IPS-20b (cell line): ENCODE results near the gene FAM114A1.
"Not testable (repeated sequence)": the region's sequence is repeated elsewhere in the genome, so short reads cannot be mapped to it uniquely, and the experiment has no call there.

Experiments used
- H3K27ac ChIP-seq: one replicate; pipeline ENCODE4 v1.5.1; 2013; ENCODE audit warnings: low read length
- H3K27me3 ChIP-seq: 2 replicates; pipeline ENCODE4 v1.6.1; 2013; ENCODE audit warnings: mild to moderate bottlenecking, low read length, inconsistent platforms; ENCODE audit not compliant: insufficient read depth
- H3K36me3 ChIP-seq: 2 replicates; pipeline ENCODE4 v1.6.1; 2013; ENCODE audit warnings: low read depth, mild to moderate bottlenecking, inconsistent platforms, low read length, moderate library complexity; ENCODE audit not compliant: insufficient read depth
- H3K4me1 ChIP-seq: 2 replicates; pipeline ENCODE4 v1.6.1; 2013; ENCODE audit warnings: mild to moderate bottlenecking, control low read depth, inconsistent platforms, low read length, moderate library complexity; ENCODE audit not compliant: insufficient read depth
- H3K4me3 ChIP-seq: 2 replicates; pipeline ENCODE4 v1.5.1; 2013; ENCODE audit warnings: mild to moderate bottlenecking, low read length, inconsistent platforms
- H3K9ac ChIP-seq: 2 replicates; pipeline ENCODE4 v1.6.1; 2013; ENCODE audit warnings: low read depth, mild to moderate bottlenecking, inconsistent platforms, low read length, moderate library complexity
- H3K9me3 ChIP-seq: 2 replicates; pipeline ENCODE4 v1.6.1; 2013; ENCODE audit warnings: mild to moderate bottlenecking, low read depth, low read length, inconsistent platforms; ENCODE audit not compliant: insufficient read depth

The FAM114A1 gene

DNA sequence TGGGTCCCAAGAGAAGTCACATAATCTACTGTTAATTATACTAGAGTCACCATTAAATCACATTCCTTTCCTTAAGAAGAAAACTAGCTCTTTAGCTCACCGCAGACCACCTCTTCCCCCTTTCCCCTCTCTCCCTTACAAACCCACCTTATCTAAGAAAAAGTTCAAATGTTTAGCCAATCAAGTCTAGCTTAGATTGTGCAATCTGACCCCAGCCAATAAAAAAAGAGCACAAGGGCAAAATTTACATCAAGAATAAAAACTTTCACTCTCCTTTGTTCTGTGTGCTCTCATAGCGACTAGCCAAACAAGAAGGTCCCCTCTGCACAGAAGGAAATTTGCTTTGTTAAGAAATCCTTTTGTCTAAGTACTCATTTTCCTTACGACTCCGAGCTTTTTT lies 88.4 kb downstream of the FAM114A1 start:
- Histone ChIP-seq H3K9ac (no peak overlapping the region), H3K4me1 (no peaks in the 10 kb centered on the region), H3K4me3 (no peak overlapping the region), H3K9me3 (no peaks in the 10 kb centered on the region), H3K27me3 (no peaks in the 10 kb centered on the region), H3K36me3 (no peaks in the 10 kb centered on the region), H3K27ac (no peak overlapping the region)

DNA sequence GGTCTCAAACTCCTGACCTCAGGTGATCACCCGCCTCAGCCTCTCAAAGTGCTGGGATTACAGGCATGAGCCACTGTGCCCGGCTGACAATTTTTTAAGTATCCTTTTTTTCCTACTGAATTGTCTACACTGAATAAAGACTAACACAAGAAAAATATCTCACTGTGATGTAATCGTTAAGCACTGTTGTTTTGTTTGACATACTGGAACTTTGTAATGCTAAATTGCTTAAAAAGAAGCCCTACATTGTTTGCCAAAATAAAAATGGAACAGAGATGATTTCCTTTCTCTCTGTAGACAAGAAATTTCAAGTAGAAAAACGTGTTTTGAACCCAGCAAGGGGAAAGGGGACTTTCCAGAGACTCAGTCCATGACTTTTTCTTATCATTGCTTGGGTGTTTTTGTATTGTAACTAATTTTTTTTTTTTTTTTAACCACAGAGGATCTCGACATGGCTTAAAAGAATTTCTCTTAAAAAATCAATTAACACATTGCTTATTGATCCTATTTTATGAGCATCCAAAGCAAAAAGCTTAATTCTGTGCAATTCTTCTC lies 89.7 kb downstream of the FAM114A1 start:
- Histone ChIP-seq H3K4me3 (no peak overlapping the region), H3K36me3 (no peaks in the 10 kb centered on the region), H3K27me3 (no peaks in the 10 kb centered on the region), H3K4me1 (no peaks in the 10 kb centered on the region), H3K9me3 (no peaks in the 10 kb centered on the region), H3K27ac (no peak overlapping the region), H3K9ac (no peak overlapping the region)

DNA sequence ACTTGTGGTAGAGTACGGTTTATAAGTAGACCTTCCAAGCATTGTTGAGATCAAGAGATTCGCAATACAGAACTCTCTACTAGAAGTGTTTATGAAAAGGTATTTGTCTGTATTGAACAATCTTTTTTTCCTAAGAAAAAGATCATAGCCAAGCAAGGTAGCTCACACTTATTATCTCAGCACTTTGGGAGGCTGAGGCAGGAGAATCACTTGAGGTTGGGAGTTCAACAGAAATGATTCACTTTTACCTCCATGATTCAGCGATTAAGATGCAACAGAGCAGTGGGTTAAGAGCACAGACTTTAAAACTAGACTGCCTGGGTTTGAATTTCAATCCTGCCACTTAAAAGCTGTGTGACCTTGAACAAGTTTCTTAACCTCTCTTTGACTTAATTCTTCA lies 90.3 kb downstream of the FAM114A1 start:
- no peak overlapping the region for H3K4me3 ChIP-seq
- no peaks in the 10 kb centered on the region for H3K9me3 ChIP-seq
- H3K36me3 ChIP-seq: no peaks in the 10 kb centered on the region
- H3K27ac ChIP-seq: no peak overlapping the region
- H3K27me3 ChIP-seq: no peaks in the 10 kb centered on the region
- no peaks in the 10 kb centered on the region for H3K4me1 ChIP-seq
- no peak overlapping the region for H3K9ac ChIP-seq

DNA sequence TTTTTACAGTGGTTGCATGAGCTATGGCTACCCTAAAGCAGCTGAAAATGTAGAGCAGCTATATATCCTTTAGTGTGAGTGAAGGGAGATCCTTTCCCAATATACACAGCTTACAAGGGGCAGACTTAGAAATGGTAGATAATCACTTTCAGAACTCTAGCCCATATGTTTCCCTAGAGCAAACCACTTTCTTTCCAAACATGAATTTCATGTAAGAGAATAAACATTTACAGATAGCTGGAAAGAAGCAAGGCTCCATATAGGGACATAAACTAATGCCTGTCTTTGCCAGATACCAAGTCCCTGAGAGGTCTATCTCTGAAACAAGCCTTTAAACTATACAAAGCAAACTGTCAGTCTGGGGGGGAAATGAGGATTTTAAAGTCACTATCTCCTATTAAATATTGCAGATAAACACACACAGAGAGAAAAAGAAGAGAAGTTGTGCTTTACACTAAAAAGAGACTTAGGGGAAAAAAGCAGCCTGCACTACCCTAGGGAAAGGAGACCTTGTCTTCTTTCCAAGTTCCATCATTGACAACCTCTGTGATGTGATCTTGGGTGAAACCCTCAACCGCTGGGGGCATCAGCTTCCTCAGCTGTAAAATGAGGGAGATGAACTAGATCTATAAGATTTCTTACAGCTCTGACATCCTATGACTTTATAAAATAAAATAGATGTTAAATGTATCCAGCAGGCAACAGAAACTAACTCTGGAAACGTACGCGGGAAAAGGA lies 91.0 kb downstream of the FAM114A1 start:
- no peaks in the 10 kb centered on the region for H3K36me3 ChIP-seq
- no peaks in the 10 kb centered on the region for H3K9me3 ChIP-seq
- H3K27ac ChIP-seq: no peak overlapping the region
- no peaks in the 10 kb centered on the region for H3K4me1 ChIP-seq
- H3K4me3 ChIP-seq: no peak overlapping the region
- no peak overlapping the region for H3K9ac ChIP-seq
- no peaks in the 10 kb centered on the region for H3K27me3 ChIP-seq

DNA sequence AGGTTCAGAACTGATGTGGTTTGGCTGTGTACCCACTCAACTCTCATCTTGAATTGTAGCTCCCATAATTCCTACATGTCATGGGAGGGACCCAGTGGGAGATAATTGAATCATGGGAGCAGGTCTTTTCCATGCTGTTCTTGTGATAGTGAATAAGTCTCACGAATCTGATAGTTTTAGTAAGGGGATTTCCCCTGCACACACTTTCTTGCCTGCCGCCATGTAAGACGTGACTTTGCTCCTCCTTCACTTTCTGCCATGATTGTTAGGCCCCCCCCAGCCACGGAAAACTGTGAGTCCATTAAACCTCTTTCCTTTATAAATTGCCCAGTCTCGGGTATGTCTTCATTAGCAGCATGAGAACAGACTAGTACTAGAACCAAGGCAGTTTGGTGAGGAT lies 91.6 kb downstream of the FAM114A1 start:
- H3K27me3 ChIP-seq, H3K4me3 ChIP-seq, H3K36me3 ChIP-seq, H3K9me3 ChIP-seq, H3K4me1 ChIP-seq, H3K9ac ChIP-seq, H3K27ac ChIP-seq: not testable (repeated sequence)

DNA sequence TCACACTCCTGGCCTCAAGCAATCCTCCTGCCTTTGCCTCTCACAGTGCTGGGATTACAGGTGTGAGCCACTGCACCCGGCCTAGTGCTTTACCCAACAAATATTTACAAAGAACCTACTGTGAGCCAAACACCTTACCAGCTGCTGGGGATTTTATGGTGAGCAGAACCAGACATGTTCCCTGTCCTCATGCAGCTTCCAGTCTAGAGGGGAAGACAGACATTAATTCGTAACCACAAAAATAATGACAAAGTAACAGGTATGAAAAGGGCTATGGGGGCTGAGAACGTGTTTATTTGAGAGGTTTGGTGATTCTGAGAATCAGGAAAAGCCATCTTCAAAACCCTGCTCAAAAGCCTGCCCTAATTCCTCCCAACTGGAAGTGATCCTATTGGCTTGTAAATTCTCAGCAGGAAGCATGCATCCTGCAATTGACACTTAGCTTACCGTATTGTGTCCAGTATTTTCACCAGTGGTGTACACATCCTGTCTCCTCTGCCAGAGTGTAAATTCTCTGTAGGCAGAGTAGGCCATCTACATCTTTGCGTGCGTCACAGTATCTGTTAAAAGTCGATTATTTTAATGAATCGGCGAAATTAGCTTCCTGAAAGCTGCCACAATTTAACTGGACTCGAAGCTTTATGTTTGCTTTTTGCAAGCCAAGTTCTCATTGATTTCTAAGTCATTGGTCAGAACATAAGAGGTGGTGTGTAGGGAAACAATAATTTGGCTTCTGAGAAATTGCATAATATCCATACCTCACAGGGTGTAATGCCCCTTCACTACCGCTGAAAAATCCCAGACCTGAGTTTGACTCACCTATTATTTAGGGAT lies 97.6 kb downstream of the FAM114A1 start:
- H3K4me1 ChIP-seq: no peaks in the 10 kb centered on the region
- no peak overlapping the region for H3K4me3 ChIP-seq
- no peak overlapping the region for H3K9ac ChIP-seq
- no peak overlapping the region for H3K27ac ChIP-seq
- H3K36me3 ChIP-seq: no peaks in the 10 kb centered on the region
- no peaks in the 10 kb centered on the region for H3K27me3 ChIP-seq
- no peaks in the 10 kb centered on the region for H3K9me3 ChIP-seq

DNA sequence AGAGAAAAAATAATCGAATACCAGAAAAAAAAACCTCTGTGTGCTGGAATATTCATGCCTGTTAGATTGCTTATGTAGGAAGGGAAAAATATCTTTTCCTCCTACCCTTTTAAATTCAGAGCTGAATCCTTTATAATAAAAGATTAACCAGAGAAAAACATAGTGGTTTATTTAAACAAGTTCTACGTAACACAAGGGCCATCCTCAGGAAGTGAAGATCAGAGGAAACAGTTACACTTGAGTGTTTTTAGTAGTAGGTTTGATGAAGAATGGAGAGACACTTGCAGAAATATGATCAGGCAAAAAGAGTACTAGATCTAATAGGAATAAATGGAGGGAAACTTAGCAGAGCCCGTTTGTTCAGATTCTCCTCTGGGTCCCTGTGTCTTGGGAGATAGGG lies 98.3 kb downstream of the FAM114A1 start:
- no peak overlapping the region for H3K9ac ChIP-seq
- no peaks in the 10 kb centered on the region for H3K27me3 ChIP-seq
- no peak overlapping the region for H3K27ac ChIP-seq
- no peaks in the 10 kb centered on the region for H3K4me1 ChIP-seq
- no peak overlapping the region for H3K4me3 ChIP-seq
- H3K9me3 ChIP-seq: no peaks in the 10 kb centered on the region
- no peaks in the 10 kb centered on the region for H3K36me3 ChIP-seq

DNA sequence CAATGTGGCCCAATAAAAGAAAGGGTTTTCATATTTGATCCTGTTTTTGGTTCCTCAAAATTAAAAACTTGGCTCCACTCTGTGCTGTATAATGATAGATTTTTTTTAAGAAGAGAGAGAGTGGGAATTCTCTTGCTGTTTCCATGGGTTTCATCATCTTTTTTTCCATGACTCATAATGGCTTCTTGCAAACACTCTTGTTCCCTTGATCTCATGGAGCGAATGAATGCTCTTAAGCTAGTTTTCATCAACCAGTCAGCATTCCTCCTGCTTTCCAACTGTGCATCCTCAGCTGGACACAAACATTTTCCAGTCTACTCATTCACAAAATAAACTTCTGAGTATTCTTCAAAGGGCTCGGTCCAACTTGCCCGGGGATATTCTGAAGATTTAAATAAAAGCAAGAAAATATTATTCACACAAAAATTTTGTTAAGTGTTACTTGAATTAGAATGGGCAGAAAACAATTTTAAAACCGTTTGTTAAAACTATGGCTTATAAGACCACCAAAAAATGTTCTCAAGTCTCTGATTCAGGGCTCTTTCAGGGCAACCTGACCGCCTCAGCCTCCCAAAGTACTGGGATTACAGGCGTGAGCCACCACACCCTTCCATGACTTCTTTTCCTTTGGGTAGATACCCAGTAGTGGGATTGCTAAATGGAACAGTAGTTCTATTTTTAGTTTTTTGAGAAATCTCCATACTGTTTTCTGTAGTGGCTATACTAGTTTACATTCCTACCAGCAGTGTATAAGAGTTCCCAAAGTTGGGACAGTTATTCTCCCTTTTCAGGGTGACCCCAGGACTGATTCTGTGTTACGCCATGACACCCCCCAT lies 99.9 kb downstream of the FAM114A1 start:
- H3K36me3 ChIP-seq: no peaks in the 10 kb centered on the region
- H3K9ac ChIP-seq: no peak overlapping the region
- H3K4me1 ChIP-seq: no peaks in the 10 kb centered on the region
- H3K4me3 ChIP-seq: no peak overlapping the region
- no peaks in the 10 kb centered on the region for H3K27me3 ChIP-seq
- H3K27ac ChIP-seq: no peak overlapping the region
- H3K9me3 ChIP-seq: no peaks in the 10 kb centered on the region

DNA sequence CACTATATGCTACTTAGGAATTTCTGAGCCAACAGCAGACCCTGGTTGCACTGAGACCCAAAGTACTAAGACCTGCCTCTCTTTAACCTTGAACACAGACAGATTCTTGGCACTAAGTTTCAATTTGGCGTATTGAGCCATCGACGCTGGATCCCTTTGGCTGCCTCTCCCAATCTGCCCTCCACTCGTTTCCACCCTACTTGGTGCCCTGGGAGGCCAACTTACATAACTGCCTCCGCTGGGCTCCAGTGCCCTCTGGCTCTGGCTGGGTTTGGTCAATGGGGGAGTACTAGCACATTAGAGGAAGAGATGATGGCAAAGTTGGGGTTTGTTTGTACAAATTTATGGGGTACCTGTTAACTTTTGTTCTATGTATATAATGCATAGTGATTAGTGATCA lies 101.1 kb downstream of the FAM114A1 start:
- no peak overlapping the region for H3K27ac ChIP-seq

DNA sequence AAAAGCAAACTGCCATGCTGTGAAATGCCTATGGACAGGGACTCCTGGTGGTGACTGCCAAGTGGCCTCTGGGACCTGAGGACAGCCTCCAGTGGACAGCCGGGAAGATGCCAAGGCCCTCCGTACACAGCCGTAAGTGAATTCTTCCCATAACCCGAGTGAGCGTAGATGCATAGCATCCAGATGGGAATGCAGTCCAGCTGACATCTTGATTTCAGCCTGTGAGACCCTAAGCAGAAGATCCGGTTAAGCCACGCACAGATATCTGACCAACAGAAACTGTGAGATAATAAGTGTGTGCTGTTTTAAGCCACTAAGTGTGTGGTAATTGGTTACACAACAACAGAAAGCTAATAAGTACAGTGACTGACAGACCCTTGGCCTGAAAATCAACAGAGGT lies 108.7 kb downstream of the FAM114A1 start:
- H3K4me1 ChIP-seq: no peaks in the 10 kb centered on the region
- no peaks in the 10 kb centered on the region for H3K27me3 ChIP-seq
- no peak overlapping the region for H3K4me3 ChIP-seq
- no peaks in the 10 kb centered on the region for H3K9me3 ChIP-seq
- H3K36me3 ChIP-seq: no peaks in the 10 kb centered on the region
- H3K9ac ChIP-seq: no peak overlapping the region
- no peak overlapping the region for H3K27ac ChIP-seq

More for the DNA sequence above, 101.1 kb downstream of the FAM114A1 start:
- Histone ChIP-seq H3K4me3 (no peak overlapping the region), H3K4me1 (no peaks in the 10 kb centered on the region), H3K27me3 (no peaks in the 10 kb centered on the region), H3K9me3 (no peaks in the 10 kb centered on the region), H3K9ac (no peak overlapping the region), H3K36me3 (no peaks in the 10 kb centered on the region)

DNA sequence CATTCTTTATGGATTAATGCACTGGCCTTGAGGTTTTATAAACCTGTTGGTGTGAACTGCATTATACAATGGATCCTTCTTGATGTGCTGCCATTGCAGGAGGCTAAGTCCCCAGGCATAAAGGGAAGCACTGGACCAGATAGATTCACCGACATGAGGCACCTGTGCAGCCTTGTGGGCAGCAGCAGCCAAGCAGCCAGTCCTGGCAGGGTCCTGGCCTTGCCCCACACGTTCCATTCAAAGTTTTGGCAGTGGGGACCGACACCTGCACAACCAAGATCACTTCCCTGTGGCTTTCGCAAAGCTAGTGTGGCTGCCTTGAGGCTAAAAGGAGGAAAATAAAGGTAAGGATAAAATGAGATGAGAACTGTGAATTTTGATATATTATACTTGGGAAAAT lies 111.5 kb downstream of the FAM114A1 start:
- H3K9ac ChIP-seq: no peak overlapping the region
- H3K4me3 ChIP-seq: no peak overlapping the region
- no peaks in the 10 kb centered on the region for H3K9me3 ChIP-seq
- H3K36me3 ChIP-seq: no peaks in the 10 kb centered on the region
- H3K27me3 ChIP-seq: no peaks in the 10 kb centered on the region
- H3K27ac ChIP-seq: no peak overlapping the region
- no peaks in the 10 kb centered on the region for H3K4me1 ChIP-seq
